Glutamatergic neuron (in vitro differentiated cells): ENCODE data around the gene AMT. TPM values are rescaled to one million over a fixed set of nuclear protein-coding genes. Genes with fewer than 3 reads are reported as not detected.

Experiments used
- DNase-seq: peaks from one replicate; pipeline ENCODE4 v3.0.0; 2022
- H3K27ac Mint-ChIP-seq: one replicate; pipeline ENCODE4 v1.8.0; 2020; ENCODE audit warnings: mild to moderate bottlenecking, mixed read lengths, inconsistent platforms; ENCODE audit not compliant: unreplicated experiment
- H3K27me3 Mint-ChIP-seq: one replicate; pipeline ENCODE4 v1.8.0; 2020; ENCODE audit warnings: mild to moderate bottlenecking, moderate library complexity, mixed read lengths, inconsistent platforms; ENCODE audit not compliant: unreplicated experiment
- H3K36me3 Mint-ChIP-seq: one replicate; pipeline ENCODE4 v1.8.0; 2020; ENCODE audit warnings: mild to moderate bottlenecking, mixed read lengths, inconsistent platforms; ENCODE audit not compliant: unreplicated experiment
- H3K4me1 Mint-ChIP-seq: one replicate; pipeline ENCODE4 v1.8.0; 2020; ENCODE audit warnings: mild to moderate bottlenecking, low read depth, mixed read lengths, inconsistent platforms; ENCODE audit not compliant: unreplicated experiment
- H3K4me3 Mint-ChIP-seq: one replicate; pipeline ENCODE4 v1.8.0; 2020; ENCODE audit warnings: mild to moderate bottlenecking, mixed read lengths, inconsistent platforms; ENCODE audit not compliant: unreplicated experiment
- H3K9me3 Mint-ChIP-seq: one replicate; pipeline ENCODE4 v1.8.0; 2020; ENCODE audit warnings: mild to moderate bottlenecking, moderate library complexity, mixed read lengths, inconsistent platforms; ENCODE audit not compliant: unreplicated experiment
- CTCF ChIP-seq: fragments of 200-600 bp; sonication (generic); IDR thresholded peaks from one replicate; pipeline ENCODE4 v1.5.0; 2021; ENCODE audit not compliant: partially characterized antibody, unreplicated experiment
- total RNA-seq: library from RNA; stranded (reverse); fragmentation: NEBNext Ultra II Directional; extraction: Animal tissue kit (Norgen Biotek cat#: 25700); gene quantifications from one replicate; pipeline ENCODE4 v1.2.1, GENCODE V29; 2021; ENCODE audit not compliant: unreplicated experiment

Gene AMT
- total RNA-seq, 1 donor from 2014 or later = 12.4 TPM

GRCh38 chr3:49421890-49422378 is 339 bp downstream of the AMT start:
- no peak for TF ChIP-seq CTCF
- H3K4me3 Mint-ChIP-seq = peak overlapping the region; percentile 89
- peaks cover 2% of the 10 kb centered on the region for H3K9me3 Mint-ChIP-seq
- peak overlapping the region; percentile 64 for H3K27ac Mint-ChIP-seq
- peaks cover 9% of the 10 kb centered on the region for H3K4me1 Mint-ChIP-seq
- H3K36me3 Mint-ChIP-seq = peaks cover 4% of the 10 kb centered on the region
- peaks cover 5% of the 10 kb centered on the region for H3K27me3 Mint-ChIP-seq
- no peak for DNase-seq

GRCh38 chr3:49417516-49418120 is 4.7 kb downstream of the AMT start:
- Mint-ChIP-seq H3K27me3 (peaks cover 3% of the 10 kb centered on the region), H3K36me3 (no peaks in the 10 kb centered on the region), H3K4me3 (no peak overlapping the region), H3K9me3 (peaks cover 2% of the 10 kb centered on the region), H3K27ac (no peak overlapping the region), H3K4me1 (peaks cover 20% of the 10 kb centered on the region)
- TF ChIP-seq CTCF = no peak
- DNase-seq = no peak

- no peaks in the 10 kb centered on the region for H3K36me3 Mint-ChIP-seq
- peaks cover 2% of the 10 kb centered on the region for H3K27me3 Mint-ChIP-seq
- no peak overlapping the region for H3K27ac Mint-ChIP-seq
- peaks cover 21% of the 10 kb centered on the region for H3K4me1 Mint-ChIP-seq
- TF ChIP-seq CTCF = no peak
- H3K4me3 Mint-ChIP-seq = no peak overlapping the region
- H3K9me3 Mint-ChIP-seq = peaks cover 5% of the 10 kb centered on the region
- no peak for DNase-seq
Measured at GRCh38 chr3:49416867-49417266, 5.4 kb downstream of the AMT start.

- H3K4me1 Mint-ChIP-seq = peaks cover 21% of the 10 kb centered on the region
Measured at GRCh38 chr3:49415931-49416601, 6.2 kb downstream of the AMT start.

More at GRCh38 chr3:49415931-49416601, 6.2 kb downstream of the AMT start:
- peaks cover 2% of the 10 kb centered on the region for H3K27me3 Mint-ChIP-seq
- no peaks in the 10 kb centered on the region for H3K36me3 Mint-ChIP-seq
- peak overlapping the region; percentile 57 for H3K27ac Mint-ChIP-seq
- no peak for TF ChIP-seq CTCF
- peak overlapping the region; percentile 2 for H3K4me3 Mint-ChIP-seq
- peaks cover 6% of the 10 kb centered on the region for H3K9me3 Mint-ChIP-seq
- DNase-seq = no peak
